Stimulated activated CD8-positive, alpha-beta memory T cell treated with anti-CD3 and anti-CD28 coated beads, Interleukin-2, amount 100 ng/mL, for 48 hours (primary cell): Measurements from ENCODE around the gene NATD1.

ENCODE experiments used
- DNase-seq, 2 donors: peaks; one replicate each; pipeline ENCODE4 v3.0.0-alpha.2; 2020; ENCODE audit warnings: low read depth in 2 of 2

NATD1 gene

GRCh38 chr17:21289902-21290571, 36.8 kb upstream of the NATD1 start:
- no peak for DNase-seq

DNA sequence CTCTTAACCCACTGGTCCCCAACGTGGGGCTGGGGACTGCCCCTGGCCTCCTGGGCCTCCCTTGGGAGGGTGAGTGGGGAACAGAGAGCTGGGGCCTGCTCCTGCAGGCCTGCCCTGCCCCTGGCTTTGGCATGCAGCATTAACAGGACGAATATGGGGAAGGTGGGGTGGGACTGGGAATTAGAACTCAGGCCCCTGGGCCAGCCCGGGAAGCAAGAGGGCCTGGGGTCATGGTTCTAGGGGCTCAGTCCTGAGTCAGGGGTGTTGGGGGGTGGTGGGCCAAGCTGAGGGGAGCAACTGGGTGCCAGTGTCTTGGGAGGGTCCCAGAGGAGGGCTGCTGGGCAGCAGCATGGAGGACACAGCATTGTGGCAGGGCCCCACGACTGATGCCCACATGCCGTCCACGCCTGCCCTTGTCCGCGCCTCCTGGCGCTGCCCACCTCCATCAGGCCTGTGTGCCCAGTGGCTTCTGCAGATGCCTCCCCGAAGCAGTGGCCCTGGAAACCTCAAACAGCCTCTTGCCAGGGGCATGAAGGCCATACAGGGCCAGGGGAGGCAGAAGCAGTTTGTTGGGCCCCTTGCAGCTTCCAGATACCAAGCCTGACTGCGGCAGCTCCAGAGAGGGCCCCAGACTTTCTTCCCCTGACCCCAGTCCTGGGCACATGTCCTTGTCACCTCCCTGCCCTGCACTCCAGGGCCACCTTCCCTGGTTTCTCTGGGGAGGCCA, 36.1 kb upstream of the NATD1 start:
- DNase-seq: no peak

- DNase-seq: no peak
These were observed 35.4 kb upstream of the NATD1 start for GRCh38 chr17:21288571-21289017.

- peak; percentile 92 to 94 for DNase-seq
These were observed 34.7 kb upstream of the NATD1 start for GRCh38 chr17:21287703-21288449.

DNA sequence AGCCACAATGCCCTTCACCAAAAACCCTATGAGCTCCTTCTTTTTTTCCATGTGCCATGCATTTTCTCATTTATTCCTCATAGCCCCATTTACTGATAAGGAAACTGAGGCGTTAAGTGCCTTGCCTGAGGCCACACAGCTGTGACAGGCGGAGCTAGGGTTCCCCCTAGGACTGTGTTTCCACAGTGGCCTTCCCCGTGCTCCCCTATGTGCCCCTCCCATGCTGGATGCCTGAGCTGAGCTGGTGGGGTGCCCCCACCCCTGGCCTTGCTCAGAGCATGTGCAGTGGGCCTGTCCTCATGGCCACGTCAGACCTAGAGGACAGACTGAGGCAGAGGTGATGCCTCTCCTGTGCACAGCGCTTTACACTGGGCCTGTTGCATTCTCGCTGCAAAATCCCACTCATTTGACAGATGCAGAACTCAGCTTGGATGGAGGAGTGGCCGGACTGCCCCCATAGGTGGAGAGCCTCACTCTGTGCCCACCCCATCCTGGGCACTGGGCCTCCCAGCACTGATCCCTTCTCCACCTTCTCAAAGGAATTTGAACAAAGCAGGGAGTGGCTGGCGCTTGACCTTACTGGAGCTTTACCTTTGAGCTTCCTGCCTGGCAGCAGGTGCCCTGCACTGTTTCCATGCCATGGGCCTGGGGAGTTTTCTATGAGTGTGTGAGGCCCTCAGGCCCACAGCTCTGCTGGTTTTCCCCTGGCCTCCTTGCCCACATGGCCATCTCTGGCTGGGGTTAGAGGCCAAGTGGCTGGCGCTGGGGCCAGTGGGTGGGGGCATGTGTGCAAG, 33.9 kb upstream of the NATD1 start:
- DNase-seq: no peak

GRCh38 chr17:21286066-21286770, 33.0 kb upstream of the NATD1 start:
- DNase-seq: no peak

DNA sequence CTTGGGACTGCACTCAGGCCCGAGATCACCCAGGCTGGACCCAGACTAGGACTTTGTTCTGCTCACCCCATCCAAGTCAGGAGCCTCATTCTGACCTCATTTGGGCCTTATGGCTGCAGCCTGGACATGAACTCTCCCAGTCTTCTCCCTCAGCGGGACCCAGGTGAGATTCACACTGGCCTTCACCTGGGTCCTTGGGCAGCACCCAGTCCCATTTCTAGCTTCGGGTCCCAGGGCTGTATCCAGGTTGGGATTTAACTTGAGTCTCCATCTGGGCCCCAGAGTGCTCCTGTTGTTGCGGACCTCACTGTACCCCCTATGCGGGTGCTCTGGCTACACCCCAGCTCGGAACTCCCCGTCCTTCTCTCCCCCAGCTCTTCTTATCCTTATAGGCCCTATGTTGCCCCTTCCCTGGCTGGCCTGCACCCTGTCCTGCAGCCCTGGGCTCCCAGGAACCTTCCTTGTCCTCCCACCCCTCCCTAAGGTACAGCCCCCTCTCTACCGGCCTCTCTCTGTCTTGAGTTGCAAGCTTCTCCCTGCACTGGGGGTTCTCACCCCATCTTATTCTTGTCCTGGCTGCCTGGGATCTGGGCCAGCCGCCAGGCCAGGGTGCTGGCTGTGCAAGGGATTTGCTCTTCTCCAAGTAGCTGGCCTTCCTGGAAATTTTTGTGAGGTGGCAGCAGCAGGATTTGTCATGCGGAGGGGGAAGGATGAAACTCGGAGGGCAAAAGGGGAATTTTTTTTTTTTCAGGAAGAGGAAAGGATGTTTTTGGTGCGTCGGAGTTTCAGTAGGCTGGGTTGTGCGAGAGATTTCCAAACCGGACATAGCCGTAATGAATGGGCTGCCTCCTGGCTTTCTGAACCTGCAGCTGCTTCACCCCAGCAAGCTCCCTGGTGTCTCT, 32.2 kb upstream of the NATD1 start:
- DNase-seq: no peak

DNA sequence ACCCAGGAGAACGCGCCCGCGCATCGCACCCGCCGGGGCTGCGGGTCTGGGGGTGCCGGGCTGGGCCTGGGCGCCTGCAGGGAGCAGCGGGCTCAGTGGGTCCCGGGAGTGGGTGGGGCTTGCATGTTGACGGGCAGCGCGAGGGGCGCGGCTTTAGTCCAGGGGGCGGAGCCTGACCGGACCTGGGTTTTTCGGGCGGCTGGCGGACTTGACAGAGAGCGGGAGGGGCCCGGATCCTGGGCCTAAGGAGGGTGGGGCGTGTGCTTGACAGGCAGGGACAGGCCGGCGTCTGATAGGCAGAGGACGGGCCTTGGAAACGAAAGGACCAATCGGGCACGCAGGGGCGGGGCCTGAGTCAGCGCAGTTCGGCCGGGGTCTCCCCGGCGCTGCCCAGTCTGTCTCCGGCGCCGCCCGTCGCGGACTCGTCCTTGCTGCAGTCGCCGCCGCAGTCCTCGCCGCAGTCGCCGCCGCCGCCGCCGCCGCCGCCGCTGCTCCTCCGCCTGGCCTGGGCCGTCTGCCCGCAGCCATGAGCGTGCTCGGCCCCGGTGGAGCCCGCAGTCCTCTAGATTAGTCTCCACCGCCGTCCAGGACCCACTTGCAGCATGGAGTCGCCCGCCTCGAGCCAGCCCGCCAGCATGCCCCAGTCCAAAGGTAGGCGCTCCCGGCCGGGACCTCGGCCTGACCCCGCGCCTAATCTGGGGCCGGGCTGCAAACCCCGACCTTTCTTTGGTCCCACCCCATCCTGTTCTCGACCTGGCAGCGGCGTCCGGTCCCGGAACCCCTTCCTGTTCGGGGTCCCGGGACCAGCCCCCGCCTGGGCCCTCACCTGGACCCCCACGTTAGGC, 31.3 kb upstream of the NATD1 start, which contains the start of gene MAP2K3:
Gene MAP2K3 (plus strand): TSS at position 393 of the 845 bp plus-strand sequence. CDS start 210 bp downstream, at position 603.
- peak; percentile 97 for DNase-seq

- no peak for DNase-seq
These were observed 30.5 kb upstream of the NATD1 start for GRCh38 chr17:21283482-21284318.

DNA sequence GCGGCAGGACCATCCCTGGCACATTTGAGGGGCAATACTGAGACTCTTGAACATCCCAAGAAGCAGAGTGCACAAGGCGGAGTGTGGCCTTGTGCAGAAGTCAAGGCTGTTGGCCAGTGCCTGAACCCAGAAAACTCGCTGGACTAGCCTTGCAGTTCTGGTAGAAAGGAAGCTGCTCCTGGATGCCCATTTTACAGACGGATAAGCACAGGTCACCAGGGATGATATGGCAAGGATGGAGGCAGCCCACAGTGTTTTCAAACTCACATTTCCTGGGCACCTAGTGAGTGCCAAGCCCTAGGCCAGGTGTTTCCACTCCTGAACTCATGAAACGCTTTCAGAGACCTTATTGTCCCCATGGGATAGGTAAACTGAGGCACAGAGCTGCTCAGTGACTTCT, 29.6 kb upstream of the NATD1 start:
- no peak for DNase-seq

- no peak for DNase-seq
These were observed 29.0 kb upstream of the NATD1 start for GRCh38 chr17:21282231-21282630.

DNA sequence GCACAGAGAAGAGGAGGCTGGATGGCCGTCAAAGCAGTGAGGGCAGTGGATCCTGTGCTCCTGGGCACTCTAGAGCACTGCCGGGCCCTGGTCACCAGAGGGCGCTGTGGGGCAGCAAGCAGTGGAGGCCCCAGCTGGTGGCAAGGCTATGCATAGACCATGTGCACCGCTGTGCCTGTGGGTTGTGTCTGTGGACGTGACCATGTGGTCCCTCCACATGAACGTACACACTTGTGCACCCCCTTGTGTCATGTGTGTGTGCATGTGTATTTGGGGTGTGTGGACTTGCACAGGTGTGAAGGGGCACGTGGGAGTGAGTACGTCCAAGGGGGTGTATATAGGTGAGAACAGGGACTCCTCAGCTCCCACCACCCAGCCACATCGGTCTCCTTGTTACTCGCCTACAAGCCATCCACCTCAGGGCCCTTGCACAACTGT, 26.9 kb upstream of the NATD1 start:
- DNase-seq: peak; percentile 87 to 88

DNA sequence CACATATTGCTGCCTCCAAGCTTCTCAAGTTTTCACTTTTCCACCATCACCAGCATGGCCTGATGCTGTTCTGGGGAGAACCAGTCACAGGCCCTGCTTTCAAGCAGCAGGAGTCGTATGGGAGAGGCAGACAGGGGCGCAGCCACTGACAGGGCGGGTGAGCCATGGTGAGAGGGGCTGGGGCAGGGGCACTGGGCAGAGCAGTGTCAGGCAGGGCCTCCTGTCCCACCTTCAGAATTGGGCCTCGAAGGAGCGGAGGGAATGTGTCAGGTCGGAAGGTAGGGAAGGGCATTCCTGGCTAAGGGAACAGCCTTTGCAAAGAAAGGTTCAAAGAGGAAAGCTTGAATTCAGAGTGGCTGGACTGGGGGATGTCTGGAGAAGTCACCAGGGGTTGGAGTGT, 26.4 kb upstream of the NATD1 start:
- no peak for DNase-seq

GRCh38 chr17:21279198-21279535, 26.0 kb upstream of the NATD1 start:
- DNase-seq: no peak

DNA sequence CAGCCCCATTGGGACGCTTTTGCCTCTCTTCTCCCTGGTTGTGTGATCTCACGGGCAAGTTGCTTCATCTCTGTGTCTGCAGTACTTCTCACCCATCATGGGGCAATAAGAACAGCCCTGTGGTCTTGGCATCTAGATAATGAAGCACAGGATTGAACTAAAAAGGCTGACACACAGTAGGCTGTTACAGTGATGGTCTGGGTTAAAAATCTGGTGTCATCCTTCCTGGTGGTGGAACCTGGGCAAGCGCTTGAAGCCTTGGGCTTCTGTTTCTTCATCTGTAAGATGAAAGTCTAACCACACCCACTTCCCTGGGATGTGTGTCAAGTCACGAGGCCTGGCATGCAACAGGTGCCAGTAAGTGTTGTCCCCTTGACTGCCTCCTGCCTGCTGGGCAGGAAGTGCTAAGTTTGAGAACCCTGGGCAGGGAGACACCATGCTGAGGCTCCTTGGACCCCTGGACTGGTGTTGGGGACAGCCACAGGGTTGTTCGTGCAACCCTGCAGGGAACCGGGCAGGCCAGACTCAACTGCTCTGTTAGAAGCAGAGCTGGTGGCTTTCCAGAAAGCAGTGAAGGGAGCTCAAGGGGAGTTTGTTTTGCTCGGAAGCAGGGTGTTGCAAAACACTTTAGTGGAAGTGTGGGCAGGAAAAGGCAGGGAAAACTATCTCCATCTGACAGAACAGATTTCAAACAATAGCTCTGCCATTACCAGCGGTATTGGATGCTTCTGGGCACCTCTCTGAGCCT, 25.4 kb upstream of the NATD1 start:
- no peak for DNase-seq

DNA sequence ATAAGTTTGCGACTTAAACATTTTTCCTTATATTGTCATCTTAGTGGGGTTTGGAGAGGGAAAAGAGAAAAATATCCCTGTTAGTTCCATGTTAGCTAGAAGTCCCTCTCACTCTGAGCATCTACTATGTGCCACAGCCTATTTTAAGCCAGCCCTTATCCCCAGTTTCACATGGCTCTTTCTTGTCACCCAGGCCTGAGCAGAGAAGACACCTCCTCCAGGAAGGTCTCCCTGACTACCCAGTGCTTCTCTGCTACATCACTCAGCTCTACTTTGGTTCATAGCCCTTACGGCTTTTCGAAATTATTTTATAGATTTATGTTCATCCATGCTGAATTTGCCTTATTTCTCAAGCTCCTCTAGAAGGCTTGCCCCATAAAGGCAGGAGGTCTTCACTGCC, 24.1 kb upstream of the NATD1 start:
- DNase-seq: no peak

GRCh38 chr17:21276264-21276588, 23.0 kb upstream of the NATD1 start:
- DNase-seq: no peak
